Skin epidermis (tissue), 12 donors: ENCODE data around the gene PLXNA4.
A peak's percentile ranks its signal among the peaks of the same experiment; 100 is the strongest.

Experiments
- H3K27ac ChIP-seq, 21 experiments: fragments of 200-600 bp; sonication (generic) in 11 of 21; one replicate each; pipeline ENCODE4 v1.5.0; 2020; ENCODE audit warnings: mild to moderate bottlenecking in 3 of 21, inconsistent platforms in 2 of 21, moderate library complexity in 2 of 21
- H3K4me3 ChIP-seq, 7 experiments: fragments of 200-600 bp; sonication (generic) in 2 of 7; one replicate each; pipeline ENCODE4 v1.5.0; 2020; ENCODE audit warnings: inconsistent platforms in 2 of 7, mild to moderate bottlenecking in 2 of 7, moderate library complexity in 1 of 7

Gene PLXNA4

DNA sequence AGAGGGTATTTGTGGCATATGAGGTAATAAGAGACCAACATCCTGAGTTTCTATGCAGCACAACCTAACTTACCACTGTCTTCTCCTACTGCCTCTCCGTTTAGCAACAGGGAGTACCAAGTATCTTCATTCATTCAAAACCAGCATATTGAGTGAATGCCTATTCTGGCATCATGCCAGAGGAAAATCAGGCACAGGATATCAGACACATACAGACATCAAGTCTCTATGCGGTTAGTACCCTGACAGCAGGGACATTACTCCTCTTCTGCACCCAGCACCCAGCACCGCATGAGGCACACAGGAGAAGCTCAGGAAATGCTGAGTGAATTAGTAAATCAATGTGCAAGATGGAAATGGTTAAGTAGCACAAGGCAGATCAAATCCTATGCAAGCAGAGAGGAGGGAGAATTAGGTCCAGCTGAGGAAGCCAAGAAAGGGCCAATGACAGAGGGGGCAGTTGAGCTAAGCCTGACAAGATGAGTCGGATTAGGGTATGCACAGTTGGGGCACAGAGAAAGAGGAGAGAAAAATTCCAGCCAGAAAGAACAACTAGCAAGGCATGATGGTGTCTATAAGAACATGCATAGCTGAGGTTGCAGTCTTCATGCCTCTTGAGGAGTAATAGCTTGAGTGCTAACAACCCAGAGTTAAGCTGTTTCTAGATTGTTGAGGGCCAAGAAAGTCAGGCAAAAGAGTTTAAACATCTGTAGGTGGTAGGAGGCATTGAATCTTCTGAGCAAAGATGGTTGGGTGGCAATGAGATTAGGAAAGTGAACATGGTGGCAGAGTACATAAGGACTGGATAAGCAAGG is 146.0 kb downstream of the PLXNA4 start:
- H3K27ac ChIP-seq, result peak overlapping the region in 1 of 21 experiments; percentile 49
- H3K4me3 ChIP-seq, result no peak overlapping the region

- H3K27ac ChIP-seq, result no peak overlapping the region
- no peak overlapping the region for H3K4me3 ChIP-seq
Observed at GRCh38 chr7:132429181-132429580, 147.1 kb downstream of the PLXNA4 start.

DNA sequence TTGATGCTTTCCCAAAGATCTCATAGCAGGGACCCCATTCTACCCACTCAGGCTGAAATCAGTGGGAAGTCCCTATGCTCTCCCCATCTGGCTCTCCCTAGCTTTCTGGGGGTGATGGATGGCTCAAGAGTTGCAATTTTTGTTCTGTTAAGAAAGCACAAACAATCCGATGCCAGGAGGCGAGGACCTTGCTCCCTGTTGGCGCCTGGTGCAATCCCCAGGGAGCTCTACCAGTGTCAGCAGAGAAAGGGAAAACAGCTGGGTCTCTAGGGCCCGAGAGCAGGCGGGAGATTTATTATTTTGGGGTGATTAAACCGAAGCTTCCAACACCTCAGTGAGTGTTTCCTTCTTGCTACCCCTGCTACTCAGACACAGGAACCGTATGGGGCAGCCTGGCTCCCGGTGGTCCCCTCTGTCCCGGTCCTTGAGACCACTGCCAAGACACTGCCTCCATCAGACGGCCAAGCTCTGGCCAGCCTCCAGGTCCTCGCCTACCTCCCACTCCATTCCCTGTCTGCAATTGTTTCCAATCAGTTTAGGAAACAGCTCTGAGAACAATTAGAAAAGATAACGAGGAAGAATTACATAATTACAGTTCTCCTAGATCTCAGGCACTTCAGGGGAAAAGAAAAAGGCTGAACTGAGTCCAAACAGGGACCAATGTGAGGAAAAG is 147.9 kb downstream of the PLXNA4 start:
- H3K27ac ChIP-seq, result no peak overlapping the region
- H3K4me3 ChIP-seq, result no peak overlapping the region

- Histone ChIP-seq H3K4me3 (no peak overlapping the region), H3K27ac (peak overlapping the region in 1 of 21 experiments; percentile 20)
Observed at GRCh38 chr7:132425942-132426341, 150.3 kb downstream of the PLXNA4 start.

- Histone ChIP-seq H3K27ac (peak overlapping the region in 2 of 21 experiments; percentile 20 to 63), H3K4me3 (no peak overlapping the region)
Observed at GRCh38 chr7:132424821-132425724, 151.2 kb downstream of the PLXNA4 start.

DNA sequence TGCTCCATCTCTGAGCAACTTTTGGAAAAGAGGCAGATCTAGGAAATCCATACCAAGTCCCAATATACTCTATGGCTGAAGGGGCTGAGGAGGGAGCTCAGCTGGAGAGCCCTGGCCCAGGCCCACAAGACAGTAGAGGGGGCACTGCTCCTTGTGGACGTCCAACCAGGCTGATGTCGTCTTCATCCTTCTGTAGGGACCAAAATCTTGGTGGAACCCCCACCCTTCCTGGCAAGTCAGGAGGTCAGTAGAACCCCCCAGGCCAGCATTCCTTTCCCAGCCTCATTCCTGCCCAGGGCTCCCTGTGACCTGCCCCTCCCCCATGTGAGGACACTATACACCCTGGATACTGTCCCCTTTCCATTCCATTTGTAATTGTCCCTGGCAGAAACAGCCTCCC is 152.0 kb downstream of the PLXNA4 start:
- Histone ChIP-seq H3K27ac (peak overlapping the region in 2 of 21 experiments; percentile 12 to 63), H3K4me3 (no peak overlapping the region)

GRCh38 chr7:132423594-132424200 is 152.6 kb downstream of the PLXNA4 start:
- Histone ChIP-seq H3K4me3 (no peak overlapping the region), H3K27ac (peak overlapping the region in 2 of 21 experiments; percentile 12 to 43)

DNA sequence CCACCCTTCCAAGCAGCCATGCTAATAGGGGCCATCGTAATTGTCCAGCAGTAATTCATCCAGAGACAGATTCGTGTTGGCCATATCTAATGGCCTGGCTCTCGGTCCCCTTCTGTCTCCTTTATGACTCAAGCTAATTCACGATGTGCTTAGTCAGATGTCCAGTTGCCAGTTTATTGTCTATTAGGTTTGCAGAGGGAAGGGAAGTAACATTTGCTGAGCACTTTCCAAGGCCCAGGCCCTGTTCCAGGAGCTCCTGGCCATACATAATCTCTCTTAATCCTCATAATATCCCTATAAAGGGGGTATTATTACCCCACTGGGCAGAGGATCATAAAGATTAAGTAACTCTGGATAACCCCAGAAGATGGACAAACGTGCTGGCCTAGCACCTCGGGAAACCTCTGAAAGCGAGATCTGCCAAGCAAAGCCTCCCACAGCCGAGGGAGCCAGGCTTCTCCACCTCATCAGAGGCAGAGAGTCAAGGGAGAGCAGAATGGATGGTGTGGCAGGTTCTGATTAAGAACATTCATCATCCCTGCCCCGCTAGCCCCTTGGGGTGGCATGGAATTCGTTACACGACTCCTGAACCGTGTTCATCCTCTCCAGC is 153.7 kb downstream of the PLXNA4 start:
- peak overlapping the region in 2 of 21 experiments; percentile 38 to 43 for H3K27ac ChIP-seq
- no peak overlapping the region for H3K4me3 ChIP-seq

DNA sequence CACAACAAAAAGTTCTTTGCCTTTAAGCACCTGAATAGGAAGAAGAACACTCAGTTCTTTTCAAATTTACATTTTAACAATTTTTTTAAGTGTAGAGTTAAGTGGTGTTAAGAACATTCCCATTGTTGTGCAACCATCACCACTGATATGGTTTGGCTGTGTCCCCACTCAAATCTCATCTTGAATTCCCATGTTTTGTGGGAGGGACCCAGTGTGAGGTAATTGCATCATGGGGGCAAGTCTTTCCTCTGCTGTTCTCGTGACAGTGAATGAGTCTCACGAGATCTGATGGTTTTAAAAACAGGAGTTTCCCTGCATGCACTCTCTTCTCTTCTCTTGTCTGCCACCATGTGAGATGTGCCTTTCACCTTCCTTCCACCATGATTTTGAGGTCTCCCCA is 155.7 kb downstream of the PLXNA4 start:
- Histone ChIP-seq H3K4me3 (no peak overlapping the region), H3K27ac (no peak overlapping the region)

DNA sequence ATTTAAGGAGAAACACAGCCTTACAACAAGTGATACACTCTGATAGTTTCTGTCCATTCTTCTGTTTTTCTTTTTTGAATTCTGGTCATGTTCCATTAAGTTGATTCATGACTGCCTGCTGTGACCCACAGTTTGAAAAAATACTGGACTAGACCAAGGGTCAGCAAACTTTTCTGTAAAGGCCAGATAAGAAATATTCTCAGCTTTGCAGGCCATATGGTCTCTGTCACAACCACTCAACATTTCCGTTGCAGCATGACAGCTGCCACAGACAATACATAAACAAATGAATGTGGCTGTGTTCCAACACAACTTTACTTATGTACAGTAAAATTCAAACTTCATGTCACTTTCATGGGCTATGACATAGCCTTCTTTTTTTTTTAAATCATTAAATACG is 156.7 kb downstream of the PLXNA4 start:
- no peak overlapping the region for H3K27ac ChIP-seq
- H3K4me3 ChIP-seq, result no peak overlapping the region

DNA sequence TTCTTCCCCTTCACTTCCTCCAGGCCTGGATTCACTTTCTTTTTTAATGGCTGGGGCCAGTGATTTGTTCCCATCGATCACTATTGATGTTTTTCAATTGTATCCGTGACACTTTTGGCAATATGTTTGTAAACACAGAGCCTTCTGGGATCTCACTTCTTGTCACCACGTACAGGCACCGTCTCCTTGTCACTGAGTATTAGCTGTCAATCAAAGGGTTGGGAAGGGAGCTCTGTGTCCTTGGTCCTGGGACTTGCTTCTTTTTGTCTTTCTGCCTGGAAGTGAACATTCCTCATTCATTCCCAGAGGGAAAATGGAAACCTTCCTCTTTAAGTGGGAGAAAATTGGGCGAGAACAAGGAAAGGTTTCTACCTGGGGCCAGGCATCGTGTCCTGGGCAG is 157.4 kb downstream of the PLXNA4 start:
- Histone ChIP-seq H3K4me3 (no peak overlapping the region), H3K27ac (no peak overlapping the region)

DNA sequence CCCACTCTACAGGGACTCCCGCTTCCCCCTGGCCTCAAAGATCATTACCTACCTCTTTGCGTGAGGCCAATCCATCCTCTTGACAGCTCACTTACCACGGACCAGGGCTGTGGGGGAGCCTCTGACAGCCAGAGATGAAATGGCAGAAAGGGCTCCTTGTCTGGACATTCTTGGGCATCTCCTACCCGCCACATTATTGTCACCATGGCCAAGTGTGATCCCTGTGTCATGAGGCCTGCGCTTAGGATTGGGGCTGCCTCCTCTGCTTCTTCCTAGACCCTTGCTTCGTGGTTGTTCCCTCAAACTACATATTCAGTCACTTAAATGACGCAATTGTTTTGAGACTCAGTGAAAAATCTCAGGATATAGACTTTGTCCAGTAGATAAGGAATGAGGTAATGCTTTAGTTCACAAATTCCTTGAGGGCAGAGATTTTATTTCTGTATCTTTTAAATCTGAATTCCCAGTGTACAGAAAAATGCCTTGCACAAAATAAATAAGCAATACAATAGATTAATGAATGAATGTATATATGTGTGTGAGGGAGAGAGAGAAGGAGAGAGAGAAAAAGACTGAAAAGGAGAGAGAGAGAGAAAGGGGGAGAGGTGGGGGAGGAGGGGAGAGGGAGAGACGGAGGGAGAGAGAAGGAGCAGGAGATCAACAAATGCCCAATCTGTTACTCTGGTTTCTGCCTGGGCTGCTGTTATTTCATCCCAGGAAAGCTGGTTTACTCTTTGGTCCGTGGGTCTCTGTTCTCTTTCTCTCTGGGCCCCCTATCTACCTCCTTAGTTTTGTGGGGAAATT is 159.0 kb downstream of the PLXNA4 start:
- Histone ChIP-seq H3K4me3 (no peak overlapping the region), H3K27ac (no peak overlapping the region)

DNA sequence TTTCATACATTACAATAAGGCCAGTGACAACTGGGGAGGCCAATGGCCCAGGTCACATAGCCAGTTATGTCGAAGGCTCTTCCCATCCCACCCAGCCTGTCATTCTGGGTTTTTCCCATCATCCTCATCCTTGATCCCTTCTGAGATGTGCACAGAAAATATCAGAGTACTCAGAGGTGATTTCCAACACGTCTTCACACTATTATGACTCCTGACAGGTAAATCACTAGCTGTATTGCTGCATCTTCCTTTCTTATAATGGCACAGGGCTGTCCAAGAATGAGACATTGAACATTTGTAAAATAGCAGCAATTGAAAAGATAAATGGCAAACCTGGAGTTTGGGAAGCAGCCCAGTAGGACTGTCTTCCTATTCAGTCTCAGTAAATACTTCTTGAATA is 159.9 kb downstream of the PLXNA4 start:
- Histone ChIP-seq H3K4me3 (no peak overlapping the region), H3K27ac (no peak overlapping the region)

- H3K4me3 ChIP-seq, result no peak overlapping the region
- H3K27ac ChIP-seq, result no peak overlapping the region
Observed at GRCh38 chr7:132415259-132415658, 161.0 kb downstream of the PLXNA4 start.

- Histone ChIP-seq H3K4me3 (no peak overlapping the region), H3K27ac (no peak overlapping the region)
Observed at GRCh38 chr7:132414857-132415256, 161.4 kb downstream of the PLXNA4 start.

- Histone ChIP-seq H3K27ac (no peak overlapping the region), H3K4me3 (no peak overlapping the region)
Observed at GRCh38 chr7:132412435-132412834, 163.8 kb downstream of the PLXNA4 start.

DNA sequence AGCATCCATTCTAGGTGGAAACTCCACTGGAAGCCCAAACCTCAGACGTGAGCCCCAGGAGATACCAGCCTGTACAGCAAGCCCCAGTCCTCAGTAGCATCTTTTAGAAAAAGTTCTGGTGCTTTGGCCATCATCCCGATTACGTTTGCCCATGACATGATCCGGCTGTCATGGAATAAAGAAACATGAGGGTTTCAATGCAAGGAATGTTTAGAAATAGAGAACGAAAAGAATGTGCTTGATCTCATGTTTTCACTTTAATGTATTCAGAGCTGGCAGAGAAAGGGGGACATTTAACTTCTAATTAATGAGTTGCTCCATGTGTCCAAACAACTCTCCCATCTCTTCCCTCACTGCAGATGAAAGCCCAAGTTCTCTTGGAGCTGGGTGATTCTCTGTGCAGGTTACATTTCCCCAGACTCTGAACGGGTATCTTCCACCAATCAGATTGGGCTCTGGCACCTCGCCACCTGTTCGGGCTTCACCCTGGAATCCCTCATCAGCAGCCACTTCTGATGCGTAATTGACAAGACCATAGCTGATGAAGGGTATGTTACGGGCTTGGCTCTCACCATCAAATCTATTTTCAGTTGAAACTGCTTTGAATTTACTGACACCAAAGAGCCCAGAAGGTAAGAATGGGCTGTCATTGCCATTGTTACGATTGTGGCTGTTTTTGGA is 165.3 kb downstream of the PLXNA4 start:
- Histone ChIP-seq H3K4me3 (no peak overlapping the region), H3K27ac (peak overlapping the region in 1 of 21 experiments; percentile 21)

GRCh38 chr7:132410385-132410784 is 165.9 kb downstream of the PLXNA4 start:
- H3K27ac ChIP-seq, result peak overlapping the region in 2 of 21 experiments; percentile 21 to 33
- H3K4me3 ChIP-seq, result no peak overlapping the region
